Common myeloid progenitor, CD34-positive (primary cell): ENCODE measurements around the gene FOXJ1.
A peak's percentile ranks its signal among the peaks of the same experiment; 100 is the strongest.

Source experiments
- CTCF ChIA-PET: fragments of 350-600 bp; sonication (Branson Sonifier 250); formaldehyde crosslinking; loops from one replicate; lab custom pipeline; 2021; ENCODE audit warnings: antibody characterized with exemption; lab: Charles Lee
- POLR2A ChIA-PET: fragments of 350-600 bp; sonication (Branson Sonifier 250); formaldehyde crosslinking; loops from one replicate; lab custom pipeline; 2021; ENCODE audit warnings: antibody characterized with exemption; lab: Charles Lee
- DNase-seq, 3 donors: peaks; one replicate each; pipeline versions ENCODE4 v3.0.0 to v3.0.0-alpha.2; 2013
- H3K27ac ChIP-seq, 2 experiments: 1 replicate in 1 of 2; 2 replicates in 1 of 2; pipeline ENCODE4 v1.7.0; 2013; ENCODE audit warnings: inconsistent platforms in 2 of 2, low read length in 2 of 2, mild to moderate bottlenecking in 2 of 2, low read depth in 1 of 2, moderate library complexity in 1 of 2; ENCODE audit not compliant: severe bottlenecking in 2 of 2, insufficient read depth in 1 of 2, poor library complexity in 1 of 2
- H3K27me3 ChIP-seq, 5 experiments: replicated peaks in 2 of 5; 1 replicate in 3 of 5; 2 replicates in 2 of 5; pipeline versions ENCODE4 v1.6.1 to v1.7.0; 2013; ENCODE audit warnings: low read length in 4 of 5, mild to moderate bottlenecking in 2 of 5, moderate library complexity in 2 of 5, inconsistent platforms in 1 of 5; ENCODE audit not compliant: insufficient read depth in 5 of 5, control insufficient read depth in 4 of 5
- H3K36me3 ChIP-seq, 4 experiments: 1 replicate in 2 of 4; 2 replicates in 2 of 4; pipeline versions ENCODE4 v1.6.1 to v1.7.0; 2013; ENCODE audit warnings: low read length in 3 of 4, control low read depth in 1 of 4, mild to moderate bottlenecking in 1 of 4; ENCODE audit not compliant: control insufficient read depth in 4 of 4, insufficient read depth in 4 of 4
- H3K4me1 ChIP-seq, 4 experiments: 1 replicate in 3 of 4; 2 replicates in 1 of 4; pipeline versions ENCODE4 v1.6.1 to v1.7.1; 2013; ENCODE audit warnings: low read length in 3 of 4, mild to moderate bottlenecking in 3 of 4, control low read depth in 1 of 4, inconsistent platforms in 1 of 4, moderate library complexity in 1 of 4; ENCODE audit not compliant: control insufficient read depth in 4 of 4, insufficient read depth in 4 of 4; ENCODE audit errors: control extremely low read depth in 1 of 4
- H3K4me3 ChIP-seq, 7 experiments: 1 replicate in 4 of 7; 2 replicates in 3 of 7; pipeline versions ENCODE4 v1.5.1 to v1.7.0; 2013; ENCODE audit warnings: mild to moderate bottlenecking in 7 of 7, low read length in 6 of 7, moderate library complexity in 6 of 7, inconsistent platforms in 2 of 7, low read depth in 2 of 7, control low read depth in 1 of 7; ENCODE audit not compliant: insufficient read depth in 4 of 7, control insufficient read depth in 1 of 7; ENCODE audit errors: extremely low read depth in 1 of 7
- H3K9me3 ChIP-seq, 5 experiments: 1 replicate in 4 of 5; 2 replicates in 1 of 5; pipeline versions ENCODE4 v1.6.1 to v1.7.1; 2013; ENCODE audit warnings: low read length in 4 of 5, mild to moderate bottlenecking in 2 of 5, inconsistent platforms in 1 of 5, low read depth in 1 of 5, moderate library complexity in 1 of 5; ENCODE audit not compliant: control insufficient read depth in 4 of 5, insufficient read depth in 2 of 5; ENCODE audit errors: control extremely low read depth in 1 of 5
- WGBS: methylation state at CpG from one replicate; pipeline ENCODE4 v1.1.5; 2013; ENCODE audit not compliant: insufficient coverage; 5-methylcytosine and 5-hydroxymethylcytosine counted together

Gene FOXJ1

GRCh38 chr17:76182016-76182764 lies 41.1 kb upstream of the FOXJ1 start:
- Histone ChIP-seq H3K9me3 (no peaks in the 10 kb centered on the region), H3K27ac (no peak overlapping the region), H3K4me1 (peaks cover 0 to 7% (median 3%) of the 10 kb centered on the region in 4 experiments), H3K27me3 (no peaks in the 10 kb centered on the region), H3K36me3 (no peaks in the 10 kb centered on the region), H3K4me3 (no peak overlapping the region)
- ChIA-PET POLR2A (interaction anchor here (0.6 kb wide), 1 partner anchor 887 kb away, joined by 3 read pairs; no protein-coding TSS in a partner anchor), CTCF (interaction anchor here (0.6 to 5.7 kb wide), 18 partner anchors 8 to 208 kb away, joined by 3 to 40 read pairs (median 4); no protein-coding TSS in a partner anchor)
- peak; percentile 95 to 98 (median 97) for DNase-seq
- WGBS = 15% methylated on average over 4 of the region's 11 CpGs

GRCh38 chr17:76179496-76180467 lies 38.7 kb upstream of the FOXJ1 start:
- 67% methylated on average over 1 of the region's 6 CpGs for WGBS
- H3K27ac ChIP-seq = peak overlapping the region in 1 of 2 experiments; percentile 39
- H3K4me3 ChIP-seq = no peak overlapping the region
- CTCF ChIA-PET = interaction anchor here (0.7 to 5.7 kb wide), 17 partner anchors 8 to 100 kb away, joined by 3 to 40 read pairs (median 5); partner anchors contain the start of gene FOXJ1
- no peak for DNase-seq
- POLR2A ChIA-PET = no interaction called here
- no peaks in the 10 kb centered on the region for H3K27me3 ChIP-seq
- peaks cover 0 to 7% (median 3%) of the 10 kb centered on the region in 4 experiments for H3K4me1 ChIP-seq
- no peaks in the 10 kb centered on the region for H3K36me3 ChIP-seq
- no peaks in the 10 kb centered on the region for H3K9me3 ChIP-seq

GRCh38 chr17:76178124-76178523 lies 37.1 kb upstream of the FOXJ1 start:
- Histone ChIP-seq H3K4me3 (no peak overlapping the region), H3K27me3 (no peaks in the 10 kb centered on the region), H3K27ac (no peak overlapping the region), H3K4me1 (peaks cover 0 to 7% (median 3%) of the 10 kb centered on the region in 4 experiments), H3K36me3 (no peaks in the 10 kb centered on the region), H3K9me3 (no peaks in the 10 kb centered on the region)
- 83% methylated on average over 10 of the region's 10 CpGs for WGBS
- ChIA-PET POLR2A (interaction anchor here (0.5 kb wide), 1 partner anchor 34 kb away, joined by 3 read pairs; no protein-coding TSS in a partner anchor), CTCF (interaction anchor here (0.6 to 5.7 kb wide), 14 partner anchors 9 to 220 kb away, joined by 3 to 40 read pairs (median 4); partner anchors contain the start of gene FOXJ1)
- no peak for DNase-seq

- H3K27ac ChIP-seq = no peak overlapping the region
- peaks cover 0 to 6% (median 3%) of the 10 kb centered on the region in 4 experiments for H3K4me1 ChIP-seq
- 95% methylated on average over 29 of the region's 34 CpGs for WGBS
- DNase-seq = no peak
- H3K27me3 ChIP-seq = no peaks in the 10 kb centered on the region
- ChIA-PET CTCF (interaction anchor here (1.3 to 5.7 kb wide), 5 partner anchors 9 to 103 kb away, joined by 4 to 40 read pairs (median 6); partner anchors contain the start of gene FOXJ1), POLR2A (no interaction called here)
- H3K4me3 ChIP-seq = no peak overlapping the region
- H3K36me3 ChIP-seq = no peaks in the 10 kb centered on the region
- no peaks in the 10 kb centered on the region for H3K9me3 ChIP-seq
Observed at GRCh38 chr17:76176701-76177574, 35.9 kb upstream of the FOXJ1 start.

- H3K36me3 ChIP-seq = no peaks in the 10 kb centered on the region
- H3K9me3 ChIP-seq = no peaks in the 10 kb centered on the region
- no peak overlapping the region for H3K27ac ChIP-seq
- H3K27me3 ChIP-seq = no peaks in the 10 kb centered on the region
- ChIA-PET CTCF (interaction anchor here (0.8 to 1.6 kb wide), 5 partner anchors 8 to 171 kb away, joined by 3 to 4 read pairs (median 3); no protein-coding TSS in a partner anchor), POLR2A (no interaction called here)
- no peak for DNase-seq
- H3K4me3 ChIP-seq = no peak overlapping the region
- whole genome bisulfite sequencing = 98% methylated on average over 6 of the region's 9 CpGs
- peaks cover 0 to 3% (median 0%) of the 10 kb centered on the region in 4 experiments for H3K4me1 ChIP-seq
Observed at GRCh38 chr17:76174037-76174436, 33.0 kb upstream of the FOXJ1 start.

- H3K4me1 ChIP-seq = peaks cover 0 to 5% (median under 1%) of the 10 kb centered on the region in 4 experiments
- H3K9me3 ChIP-seq = no peaks in the 10 kb centered on the region
- H3K27me3 ChIP-seq = no peaks in the 10 kb centered on the region
- DNase-seq = no peak
- H3K36me3 ChIP-seq = no peaks in the 10 kb centered on the region
- no peak overlapping the region for H3K27ac ChIP-seq
- no peak overlapping the region for H3K4me3 ChIP-seq
- 95% methylated on average over 10 of the region's 11 CpGs for WGBS
- POLR2A ChIA-PET = interaction anchor here (0.6 to 0.7 kb wide), 2 partner anchors 8 to 23 kb away, joined by 3 read pairs; no protein-coding TSS in a partner anchor
- CTCF ChIA-PET = interaction anchor here (0.7 to 1.6 kb wide), 5 partner anchors 9 to 170 kb away, joined by 3 to 4 read pairs (median 3); no protein-coding TSS in a partner anchor
Observed at GRCh38 chr17:76173474-76173873, 32.4 kb upstream of the FOXJ1 start.
